ENCODE results near the gene HECW1.

The HECW1 gene

DNA sequence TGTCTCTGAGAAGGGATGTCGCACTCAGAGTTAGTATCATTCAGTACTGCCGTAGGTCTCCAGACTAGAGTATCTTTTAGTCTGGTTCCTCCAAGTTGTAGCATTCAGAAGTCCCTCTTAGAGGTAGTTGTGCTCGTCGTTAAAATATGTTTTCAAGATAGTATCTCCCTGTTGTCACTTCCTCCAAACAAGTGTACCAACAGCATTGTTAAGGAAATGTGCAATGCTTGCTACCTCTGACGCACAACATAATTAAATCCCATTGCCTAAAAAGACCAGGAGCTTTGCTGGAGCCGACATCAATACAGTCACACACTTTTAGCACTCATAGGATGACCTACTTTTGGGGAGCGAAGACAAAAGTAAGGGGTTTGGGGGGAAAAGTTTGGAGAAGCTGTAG is 390.5 kb downstream of the HECW1 start:
- no peak for TF ChIP-seq CTCF (IDR thresholded peaks at IDR 0.05; ENCODE audit: insufficient read depth, low read length, missing control alignments)
- DNase-seq (ENCODE audit: low read depth, low spot score): no peak
- ChIA-PET POLR2A (no interaction called here), CTCF (interaction anchor here (2.1 kb wide), 1 partner anchor 336 kb away, joined by 5 read pairs; no protein-coding TSS in a partner anchor)
- no peak overlapping the region for H3K4me3 ChIP-seq (ENCODE audit: low read depth, low read length)

DNA sequence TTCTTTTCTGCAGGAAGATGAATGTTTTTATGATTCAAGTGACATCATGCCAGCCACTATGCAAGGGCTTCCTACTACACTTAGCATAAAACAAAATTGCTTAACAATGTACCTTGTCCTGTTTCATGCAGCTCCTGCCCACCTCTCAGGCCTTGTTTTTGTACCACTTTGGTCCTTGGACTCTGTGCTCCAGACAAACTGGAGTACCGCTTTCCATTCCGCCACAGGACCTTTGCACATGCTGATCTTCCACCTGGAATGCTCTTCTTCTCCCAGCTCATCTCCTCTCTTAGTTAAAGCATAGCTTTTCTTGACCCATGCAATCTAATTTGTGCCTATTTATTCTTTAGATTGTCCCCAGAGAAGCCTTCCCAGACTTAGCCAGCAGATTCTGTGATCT is 393.0 kb downstream of the HECW1 start:
- TF ChIP-seq CTCF (IDR thresholded peaks at IDR 0.05; ENCODE audit: insufficient read depth, low read length, missing control alignments): no peak
- H3K4me3 ChIP-seq (ENCODE audit: low read depth, low read length): no peak overlapping the region
- POLR2A ChIA-PET: no interaction called here
- CTCF ChIA-PET: no interaction called here
- DNase-seq (ENCODE audit: low read depth, low spot score): no peak

- ChIA-PET POLR2A (no interaction called here), CTCF (interaction anchor here (0.7 kb wide), 1 partner anchor 194 kb away, joined by 3 read pairs; no protein-coding TSS in a partner anchor)
- DNase-seq (ENCODE audit: low read depth, low spot score): no peak
- no peak overlapping the region for H3K4me3 ChIP-seq (ENCODE audit: low read depth, low read length)
- no peak for TF ChIP-seq CTCF (IDR thresholded peaks at IDR 0.05; ENCODE audit: insufficient read depth, low read length, missing control alignments)
Observed at GRCh38 chr7:43506460-43506859, 394.0 kb downstream of the HECW1 start.

- DNase-seq (ENCODE audit: low read depth, low spot score): no peak
- no peak for TF ChIP-seq CTCF (IDR thresholded peaks at IDR 0.05; ENCODE audit: insufficient read depth, low read length, missing control alignments)
- ChIA-PET CTCF (interaction anchor here (2.3 kb wide), 1 partner anchor 191 kb away, joined by 9 read pairs; no protein-coding TSS in a partner anchor), POLR2A (no interaction called here)
- no peak overlapping the region for H3K4me3 ChIP-seq (ENCODE audit: low read depth, low read length)
Observed at GRCh38 chr7:43508461-43508860, 396.0 kb downstream of the HECW1 start.

DNA sequence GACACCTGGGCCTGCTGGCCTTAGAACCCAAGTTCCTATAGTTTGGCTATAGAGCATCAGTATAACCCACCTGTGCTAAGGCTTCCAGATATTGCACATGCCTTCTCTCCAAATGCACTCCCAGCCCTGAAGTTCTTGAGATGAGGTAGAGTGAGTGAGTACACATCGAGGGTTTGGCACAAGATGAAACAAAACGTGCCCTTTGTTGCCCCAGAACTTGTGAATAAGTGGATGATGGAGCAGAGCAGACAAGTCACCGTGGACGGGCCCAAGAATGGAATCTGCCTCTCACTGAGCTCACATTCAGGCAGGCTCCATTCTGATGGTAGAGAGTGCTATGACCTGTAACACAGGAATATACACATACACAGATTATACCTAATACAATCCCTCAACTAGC is 397.5 kb downstream of the HECW1 start:
- TF ChIP-seq CTCF (IDR thresholded peaks at IDR 0.05; ENCODE audit: insufficient read depth, low read length, missing control alignments): no peak
- CTCF ChIA-PET: interaction anchor here (2.3 kb wide), 1 partner anchor 190 kb away, joined by 9 read pairs; no protein-coding TSS in a partner anchor
- no peak overlapping the region for H3K4me3 ChIP-seq (ENCODE audit: low read depth, low read length)
- POLR2A ChIA-PET: no interaction called here
- DNase-seq (ENCODE audit: low read depth, low spot score): no peak

DNA sequence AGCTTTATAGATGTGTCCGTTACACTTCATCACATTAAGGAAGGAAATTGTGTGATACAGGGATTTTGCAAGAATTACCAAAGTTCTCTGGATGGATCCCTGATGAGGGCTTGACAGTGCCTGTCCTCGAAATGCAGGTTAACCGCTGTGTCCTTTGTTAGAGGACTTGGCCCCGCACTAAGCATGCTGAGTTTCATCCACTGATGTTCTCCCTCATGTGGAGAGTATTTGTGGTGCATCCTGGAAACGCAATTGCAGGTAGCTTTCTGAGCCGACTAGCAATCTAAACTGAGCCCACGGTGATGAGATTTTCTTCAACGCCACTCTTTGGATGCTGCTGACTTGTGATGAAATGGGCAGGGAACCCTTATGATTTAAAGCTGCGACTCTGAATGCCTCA is 398.6 kb downstream of the HECW1 start:
- DNase-seq (ENCODE audit: low read depth, low spot score): no peak
- no peak overlapping the region for H3K4me3 ChIP-seq (ENCODE audit: low read depth, low read length)
- TF ChIP-seq CTCF (IDR thresholded peaks at IDR 0.05; ENCODE audit: insufficient read depth, low read length, missing control alignments): peak; percentile 1
- CTCF ChIA-PET: interaction anchor here (1.4 to 1.8 kb wide), 2 partner anchors 9 to 18 kb away, joined by 3 to 5 read pairs; no protein-coding TSS in a partner anchor
- POLR2A ChIA-PET: no interaction called here
